ENCODE data around the gene PHB1. TPM values are rescaled to one million over a fixed set of nuclear protein-coding genes. Genes with fewer than 3 reads are reported as not detected.
A peak's percentile ranks its signal among the peaks of the same experiment; 100 is the strongest.

Gene PHB1
- total RNA-seq (100 to 1,000 TPM; 186 to 239 (median 201) TPM), polyA plus RNA-seq (230 TPM)
- long read RNA-seq, donor 1, transcript PHB-211 (2 exons, 852 nt): minor isoform, 6 of 306 reads
- long read RNA-seq, donor 1, transcript PHB-201 (7 exons, 1,832 nt): major isoform, 261 of 306 reads
- long read RNA-seq, donor 1, transcript PHB-214 (8 exons, 1,952 nt): minor isoform, 9 of 306 reads
- long read RNA-seq, donor 1, partial matches to known transcripts: 6 of 306 reads
- long read RNA-seq, donor 1, other reads (novel, unspliced or antisense): 20 of 306 reads
- long read RNA-seq, donor 2, transcript PHB-211 (2 exons, 852 nt): minor isoform, 5 of 129 reads
- long read RNA-seq, donor 2, transcript PHB-201 (7 exons, 1,832 nt): major isoform, 108 of 129 reads
- long read RNA-seq, donor 2, partial matches to known transcripts: 1 of 129 reads
- long read RNA-seq, donor 2, other reads (novel, unspliced or antisense): 10 of 129 reads
- long read RNA-seq, donor 3, transcript PHB-201 (7 exons, 1,832 nt): major isoform, 353 of 399 reads
- long read RNA-seq, donor 3, transcript PHB-214 (8 exons, 1,952 nt): minor isoform, 5 of 399 reads
- long read RNA-seq, donor 3, transcript PHB-211 (2 exons, 852 nt): minor isoform, 6 of 399 reads
- long read RNA-seq, donor 3, partial matches to known transcripts: 14 of 399 reads
- long read RNA-seq, donor 3, other reads (novel, unspliced or antisense): 16 of 399 reads
- long read RNA-seq, donor 4, transcript PHB-201 (7 exons, 1,832 nt): major isoform, 99 of 113 reads
- long read RNA-seq, donor 4, partial matches to known transcripts: 4 of 113 reads
- long read RNA-seq, donor 4, other reads (novel, unspliced or antisense): 6 of 113 reads

GRCh38 chr17:49414622-49415350 is at the start of gene PHB1:
Gene PHB1 (minus strand): TSS chr17:49414882. CDS start chr17:49413264, 1,618 bp downstream.
- under 1% methylated on average over 30 of the region's 30 CpGs for WGBS

DNA sequence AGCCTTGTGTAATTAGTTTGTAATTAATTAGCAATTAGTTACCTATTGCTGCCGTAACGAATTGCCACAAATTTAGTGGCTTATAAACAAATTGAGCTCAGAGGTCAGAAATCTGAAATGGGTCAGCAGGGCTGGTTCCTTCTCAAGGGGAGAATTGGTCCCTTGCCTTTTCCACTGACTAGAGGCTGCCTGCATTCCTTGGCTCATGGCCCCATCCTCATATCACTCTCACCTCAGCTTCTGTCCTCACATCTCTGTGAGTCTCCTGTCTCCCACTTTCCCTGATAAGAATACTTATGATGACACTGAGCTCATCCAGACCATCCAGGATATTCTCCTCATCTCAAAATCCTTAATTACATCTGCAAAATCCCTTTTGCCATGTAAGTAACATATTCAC is 49.4 kb upstream of the PHB1 start:
- H3K4me1 ChIP-seq (ENCODE audit: control insufficient read depth, insufficient read depth, low read length): no peaks in the 10 kb centered on the region
- 94% methylated on average over 2 of the region's 2 CpGs for WGBS
- intact Hi-C loops (cut with DNase I): no loop called here
- H3K27ac ChIP-seq (ENCODE audit: low read length): no peak overlapping the region
- H3K9me3 ChIP-seq (ENCODE audit: control insufficient read depth, low read length): no peaks in the 10 kb centered on the region
- no peaks in the 10 kb centered on the region for H3K27me3 ChIP-seq (ENCODE audit: control insufficient read depth, insufficient read depth)
- DNase-seq (no peak), ATAC-seq (no peak)
- no peak overlapping the region for H3K4me3 ChIP-seq (ENCODE audit: low read length)

More at GRCh38 chr17:49414622-49415350, at the start of gene PHB1:
- peak; percentile 100 for ATAC-seq
- Histone ChIP-seq H3K9me3 (ENCODE audit: control insufficient read depth, low read length) (no peaks in the 10 kb centered on the region), H3K27ac (ENCODE audit: low read length) (peak within 1 kb of the TSS; percentile 90), H3K27me3 (ENCODE audit: control insufficient read depth, insufficient read depth) (no peaks in the 10 kb centered on the region), H3K4me1 (ENCODE audit: control insufficient read depth, insufficient read depth, low read length) (peaks cover 2% of the 10 kb centered on the region), H3K4me3 (ENCODE audit: low read length) (peak within 1 kb of the TSS; percentile 85)
- intact Hi-C loops (cut with DNase I): no loop called here
- peak; percentile 96 to 97 (median 96) for DNase-seq

DNA sequence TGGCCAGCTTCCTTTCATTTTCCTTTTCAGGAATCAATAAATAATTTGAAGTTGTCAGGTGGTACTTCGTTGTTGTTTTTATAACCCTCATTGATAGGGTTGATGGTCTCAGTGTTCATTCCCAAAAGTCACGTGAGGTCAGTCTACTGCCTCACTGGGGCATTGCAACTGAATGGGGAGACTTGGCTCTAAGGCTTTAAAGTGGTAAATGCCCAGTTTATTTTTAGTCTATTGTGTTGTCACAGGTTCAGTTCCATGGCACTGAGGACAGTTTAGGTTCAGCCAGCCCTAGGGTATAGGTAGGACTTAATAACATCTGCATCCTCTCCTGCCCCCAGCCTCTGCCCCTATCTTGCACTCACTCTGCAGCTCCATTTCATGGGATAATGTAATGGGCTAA is 46.9 kb upstream of the PHB1 start:
- Histone ChIP-seq H3K4me1 (ENCODE audit: control insufficient read depth, insufficient read depth, low read length) (no peaks in the 10 kb centered on the region), H3K4me3 (ENCODE audit: low read length) (no peak overlapping the region), H3K27ac (ENCODE audit: low read length) (no peak overlapping the region), H3K27me3 (ENCODE audit: control insufficient read depth, insufficient read depth) (no peaks in the 10 kb centered on the region), H3K9me3 (ENCODE audit: control insufficient read depth, low read length) (no peaks in the 10 kb centered on the region)
- no peak for DNase-seq
- intact Hi-C loops (cut with DNase I): no loop called here
- no peak for ATAC-seq
- 56% methylated on average over 2 of the region's 2 CpGs for WGBS

GRCh38 chr17:49460401-49460800 is 45.7 kb upstream of the PHB1 start:
- DNase-seq (no peak), ATAC-seq (no peak)
- WGBS: 84% methylated on average over 7 of the region's 7 CpGs
- H3K27ac ChIP-seq (ENCODE audit: low read length): no peak overlapping the region
- no peaks in the 10 kb centered on the region for H3K9me3 ChIP-seq (ENCODE audit: control insufficient read depth, low read length)
- no peaks in the 10 kb centered on the region for H3K4me1 ChIP-seq (ENCODE audit: control insufficient read depth, insufficient read depth, low read length)
- H3K4me3 ChIP-seq (ENCODE audit: low read length): no peak overlapping the region
- intact Hi-C loops (cut with DNase I): no loop called here
- H3K27me3 ChIP-seq (ENCODE audit: control insufficient read depth, insufficient read depth): no peaks in the 10 kb centered on the region

GRCh38 chr17:49459401-49459984 is 44.8 kb upstream of the PHB1 start:
- ATAC-seq: no peak
- intact Hi-C loops (cut with DNase I): no loop called here
- Histone ChIP-seq H3K27me3 (ENCODE audit: control insufficient read depth, insufficient read depth) (no peaks in the 10 kb centered on the region), H3K4me1 (ENCODE audit: control insufficient read depth, insufficient read depth, low read length) (no peaks in the 10 kb centered on the region), H3K4me3 (ENCODE audit: low read length) (no peak overlapping the region), H3K9me3 (ENCODE audit: control insufficient read depth, low read length) (no peaks in the 10 kb centered on the region), H3K27ac (ENCODE audit: low read length) (no peak overlapping the region)
- 48% methylated on average over 7 of the region's 7 CpGs for WGBS
- DNase-seq: no peak

DNA sequence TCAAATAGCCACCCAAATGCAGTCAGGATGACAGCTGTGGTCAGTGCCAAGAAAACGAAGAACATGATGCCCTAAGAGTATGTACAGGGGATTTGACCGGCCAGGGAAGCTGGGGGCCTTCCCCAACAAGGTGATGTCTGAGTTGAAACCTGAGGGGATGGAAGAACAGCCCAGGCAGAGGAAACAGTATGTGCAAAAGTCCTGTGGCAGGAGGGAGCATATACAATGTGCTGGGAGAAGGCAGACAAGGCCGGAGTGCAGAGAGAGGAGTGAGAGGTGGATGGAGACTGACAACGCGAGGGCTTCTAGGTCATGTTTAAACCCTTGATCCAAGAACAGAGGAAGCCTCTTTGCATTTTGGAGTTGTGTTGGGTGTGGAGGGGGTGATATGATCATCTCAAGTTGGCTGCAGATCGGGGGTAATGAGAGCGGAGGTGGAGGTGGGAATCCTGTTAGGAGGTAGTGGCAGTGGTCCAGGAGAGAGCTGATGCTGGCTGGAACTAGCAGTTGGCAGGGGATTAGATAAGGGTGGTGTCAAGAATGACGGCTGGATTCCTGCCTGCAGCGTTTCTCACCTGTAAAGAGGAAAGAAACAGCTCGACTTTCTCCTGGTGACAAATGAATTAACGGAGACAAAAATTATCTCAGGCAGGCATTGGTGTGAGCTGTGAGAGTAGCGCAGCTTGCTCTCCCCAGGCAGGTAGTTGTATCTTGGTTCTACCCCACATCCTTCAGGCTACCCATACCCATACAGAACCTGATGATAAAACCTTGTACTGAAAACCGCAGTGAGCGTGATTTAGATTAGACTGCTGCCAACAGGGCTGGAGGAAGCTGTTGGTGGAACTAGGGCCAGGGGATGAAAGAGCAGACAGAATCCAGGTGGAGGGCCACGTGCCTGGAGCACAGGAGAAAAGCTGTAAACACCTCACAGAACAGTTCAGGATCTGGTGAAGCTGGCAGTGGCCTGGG is 43.2 kb upstream of the PHB1 start:
- Histone ChIP-seq H3K27ac (ENCODE audit: low read length) (no peak overlapping the region), H3K4me1 (ENCODE audit: control insufficient read depth, insufficient read depth, low read length) (no peaks in the 10 kb centered on the region), H3K27me3 (ENCODE audit: control insufficient read depth, insufficient read depth) (no peaks in the 10 kb centered on the region), H3K9me3 (ENCODE audit: control insufficient read depth, low read length) (no peaks in the 10 kb centered on the region), H3K4me3 (ENCODE audit: low read length) (no peak overlapping the region)
- DNase-seq: no peak
- WGBS: 52% methylated on average over 15 of the region's 15 CpGs
- ATAC-seq: no peak
- intact Hi-C loops (cut with DNase I): no loop called here

GRCh38 chr17:49456183-49456965 is 41.7 kb upstream of the PHB1 start:
- ATAC-seq (peak; percentile 34 to 42), DNase-seq (peak in 1 of 3 donors; percentile 71)
- intact Hi-C loops (cut with DNase I): no loop called here

GRCh38 chr17:49455272-49455861 is 40.7 kb upstream of the PHB1 start:
- Histone ChIP-seq H3K4me1 (ENCODE audit: control insufficient read depth, insufficient read depth, low read length) (no peaks in the 10 kb centered on the region), H3K9me3 (ENCODE audit: control insufficient read depth, low read length) (no peaks in the 10 kb centered on the region), H3K27ac (ENCODE audit: low read length) (no peak overlapping the region), H3K27me3 (ENCODE audit: control insufficient read depth, insufficient read depth) (no peaks in the 10 kb centered on the region), H3K4me3 (ENCODE audit: low read length) (no peak overlapping the region)
- 56% methylated on average over 9 of the region's 9 CpGs for WGBS
- intact Hi-C loops (cut with DNase I): no loop called here
- DNase-seq: no peak
- no peak for ATAC-seq

More at GRCh38 chr17:49456183-49456965, 41.7 kb upstream of the PHB1 start:
- no peaks in the 10 kb centered on the region for H3K4me1 ChIP-seq (ENCODE audit: control insufficient read depth, insufficient read depth, low read length)
- no peaks in the 10 kb centered on the region for H3K9me3 ChIP-seq (ENCODE audit: control insufficient read depth, low read length)
- H3K4me3 ChIP-seq (ENCODE audit: low read length): no peak overlapping the region
- no peaks in the 10 kb centered on the region for H3K27me3 ChIP-seq (ENCODE audit: control insufficient read depth, insufficient read depth)
- WGBS: 29% methylated on average over 5 of the region's 5 CpGs
- no peak overlapping the region for H3K27ac ChIP-seq (ENCODE audit: low read length)

- Histone ChIP-seq H3K4me3 (ENCODE audit: low read length) (no peak overlapping the region), H3K4me1 (ENCODE audit: control insufficient read depth, insufficient read depth, low read length) (no peaks in the 10 kb centered on the region), H3K9me3 (ENCODE audit: control insufficient read depth, low read length) (no peaks in the 10 kb centered on the region), H3K27ac (ENCODE audit: low read length) (no peak overlapping the region), H3K27me3 (ENCODE audit: control insufficient read depth, insufficient read depth) (no peaks in the 10 kb centered on the region)
- peak; percentile 41 to 48 for ATAC-seq
- intact Hi-C loops (cut with DNase I): no loop called here
- no peak for DNase-seq
- 55% methylated on average over 5 of the region's 5 CpGs for WGBS
Measured at GRCh38 chr17:49454050-49454449, 39.4 kb upstream of the PHB1 start.

Data from right cardiac atrium (tissue), 5 donors.